ENCODE results near the gene DNAH1.

The DNAH1 gene

GRCh38 chr3:52343946-52344600 is 28.0 kb downstream of the DNAH1 start:
- DNase-seq = no peak

DNA sequence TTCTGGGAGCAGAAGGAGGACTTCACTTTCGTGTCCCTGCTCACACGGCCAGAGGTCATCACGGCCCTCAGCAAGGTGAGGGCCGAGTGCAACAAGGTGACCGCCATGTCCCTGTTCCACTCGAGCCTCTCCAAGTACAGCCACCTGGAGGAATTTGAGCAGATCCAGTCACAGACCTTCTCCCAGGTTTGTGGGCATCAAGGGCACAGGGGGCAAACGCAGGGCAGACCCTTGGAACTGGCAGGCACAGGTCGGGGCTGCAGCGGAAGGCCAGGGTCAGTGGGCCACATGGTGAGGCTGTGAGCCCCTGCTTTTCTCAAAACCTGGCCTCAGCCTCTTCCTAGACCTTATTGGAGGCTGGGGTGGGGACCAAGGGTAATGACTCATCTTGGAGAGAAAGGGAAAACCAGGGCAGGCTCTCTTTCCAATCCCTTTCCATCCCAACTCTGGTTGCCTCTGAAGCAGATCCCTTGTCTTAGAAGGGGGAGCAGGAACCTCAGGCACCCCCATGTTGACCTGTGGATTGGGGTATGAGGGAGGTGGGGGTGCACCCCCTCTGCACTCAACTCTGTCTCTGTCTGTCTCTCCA is 29.5 kb downstream of the DNAH1 start:
- DNase-seq = no peak

GRCh38 chr3:52346623-52347530 is 30.8 kb downstream of the DNAH1 start:
- no peak for DNase-seq

GRCh38 chr3:52347716-52348635 is 31.9 kb downstream of the DNAH1 start:
- DNase-seq = no peak

GRCh38 chr3:52349131-52349530 is 33.0 kb downstream of the DNAH1 start:
- DNase-seq = no peak

DNA sequence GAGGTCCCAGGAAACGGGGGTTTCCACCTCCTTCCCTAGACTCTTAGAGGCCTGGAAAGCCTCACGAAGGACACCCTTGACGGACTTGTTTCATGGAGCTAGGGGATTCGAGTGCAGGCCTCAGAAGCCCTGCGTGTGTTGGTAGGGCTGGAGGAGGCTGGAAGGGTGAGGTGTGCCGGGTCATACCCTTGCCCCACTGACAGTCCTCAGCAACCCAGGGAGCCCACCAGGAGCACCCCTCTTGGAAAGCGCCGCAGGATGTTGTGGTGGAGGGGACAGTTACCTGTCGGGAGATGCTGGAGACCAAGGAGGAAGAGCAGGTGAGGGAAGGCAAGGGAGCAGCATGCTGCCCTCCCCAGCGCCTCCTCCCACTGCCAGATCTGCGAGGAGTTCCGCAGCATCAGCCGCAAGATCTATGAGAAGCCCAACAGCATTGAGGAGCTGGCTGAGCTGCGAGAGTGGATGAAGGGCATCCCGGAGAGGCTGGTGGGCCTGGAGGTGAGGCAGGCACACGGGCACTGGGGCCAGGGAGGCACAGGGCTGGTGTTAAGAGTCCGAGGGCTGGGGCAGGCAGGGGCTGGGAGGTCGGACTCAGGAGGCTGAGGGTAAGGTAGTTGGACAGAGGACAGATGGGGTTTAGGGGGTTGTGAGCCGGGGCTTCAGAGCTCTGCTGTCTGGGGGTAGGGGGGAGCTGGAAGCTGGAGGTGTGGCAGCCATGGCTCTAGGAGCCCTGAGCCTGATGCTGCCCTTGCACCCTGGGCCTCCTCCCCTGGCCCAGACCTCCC is 33.7 kb downstream of the DNAH1 start:
- DNase-seq = no peak

DNA sequence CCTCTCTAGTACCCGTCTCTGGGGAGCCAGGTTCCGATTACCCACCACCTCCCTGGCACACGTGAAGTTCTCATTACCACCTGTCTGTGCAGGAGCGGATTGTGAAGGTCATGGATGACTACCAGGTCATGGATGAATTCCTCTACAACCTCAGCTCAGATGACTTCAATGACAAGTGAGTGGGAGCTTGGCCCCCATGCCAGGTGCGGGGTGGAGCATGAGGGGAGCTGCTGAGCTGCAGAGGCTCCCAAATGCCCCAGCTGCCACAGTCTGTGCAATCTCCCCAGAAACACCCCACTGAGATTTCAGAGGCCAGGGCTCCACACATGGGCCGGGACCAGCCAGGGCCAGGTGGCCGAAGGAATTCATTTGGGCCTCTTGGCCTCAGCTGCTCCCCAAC is 34.3 kb downstream of the DNAH1 start:
- no peak for DNase-seq

DNA sequence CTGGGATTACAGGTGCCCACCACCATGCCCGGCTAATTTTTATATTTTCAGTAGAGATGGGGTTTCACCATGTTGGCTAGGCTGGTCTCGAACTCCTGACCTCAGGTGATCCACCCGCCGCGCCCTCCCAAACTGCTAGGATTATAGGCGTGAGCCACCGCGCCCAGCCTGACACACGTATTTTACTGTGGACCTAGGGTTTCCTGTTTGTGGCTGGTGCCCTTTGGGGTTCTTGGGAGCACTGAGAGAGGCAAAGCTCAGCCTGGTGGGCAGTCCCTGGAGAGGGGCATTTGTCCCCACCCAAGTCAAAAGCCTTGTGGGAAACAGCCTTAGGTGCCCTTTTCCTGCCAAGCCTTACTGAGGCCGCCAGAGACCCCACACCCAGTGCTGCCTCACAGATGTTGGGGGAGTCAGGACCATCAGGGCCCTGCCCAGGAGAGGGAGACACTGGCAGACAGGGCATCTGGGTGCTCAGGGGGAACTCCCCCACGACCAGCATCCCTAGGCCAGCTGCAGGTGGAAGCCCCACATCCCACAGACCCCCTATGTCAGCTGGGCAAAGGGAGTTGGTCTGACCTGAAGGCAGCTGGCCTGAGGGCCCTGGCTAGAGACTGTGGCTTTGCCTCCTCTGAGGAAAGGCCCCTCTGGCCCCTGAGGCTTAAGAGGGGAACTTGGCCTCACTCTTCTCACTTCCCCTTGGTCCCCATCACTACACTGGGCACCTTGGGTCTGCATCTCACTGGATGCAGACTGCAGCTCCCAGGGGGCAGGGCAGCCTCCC is 35.1 kb downstream of the DNAH1 start:
- DNase-seq = no peak

GRCh38 chr3:52351762-52352368 is 35.7 kb downstream of the DNAH1 start:
- no peak for DNase-seq

DNA sequence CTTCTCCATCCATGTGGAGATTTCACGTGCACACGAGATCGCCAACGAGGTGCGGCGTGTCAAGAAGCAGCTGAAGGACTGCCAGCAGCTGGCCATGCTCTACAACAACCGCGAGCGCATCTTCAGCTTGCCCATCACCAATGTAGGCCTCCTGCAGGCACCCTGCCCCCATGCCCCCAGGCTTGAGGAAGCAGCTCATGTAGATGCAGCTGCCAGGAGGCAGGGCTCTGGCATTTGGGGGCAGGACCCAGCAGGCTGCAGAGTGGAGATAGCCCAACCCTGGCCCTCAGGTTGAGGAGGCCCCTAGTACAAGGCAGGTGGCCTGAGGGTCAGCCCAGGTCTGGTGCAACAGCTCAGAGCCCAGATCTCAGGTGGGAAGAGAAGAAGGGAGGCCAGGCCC is 36.4 kb downstream of the DNAH1 start:
- no peak for DNase-seq

GRCh38 chr3:52353291-52353855 is 37.3 kb downstream of the DNAH1 start:
- DNase-seq = no peak

- no peak for DNase-seq
Measured at GRCh38 chr3:52354676-52355075, 38.6 kb downstream of the DNAH1 start.

DNA sequence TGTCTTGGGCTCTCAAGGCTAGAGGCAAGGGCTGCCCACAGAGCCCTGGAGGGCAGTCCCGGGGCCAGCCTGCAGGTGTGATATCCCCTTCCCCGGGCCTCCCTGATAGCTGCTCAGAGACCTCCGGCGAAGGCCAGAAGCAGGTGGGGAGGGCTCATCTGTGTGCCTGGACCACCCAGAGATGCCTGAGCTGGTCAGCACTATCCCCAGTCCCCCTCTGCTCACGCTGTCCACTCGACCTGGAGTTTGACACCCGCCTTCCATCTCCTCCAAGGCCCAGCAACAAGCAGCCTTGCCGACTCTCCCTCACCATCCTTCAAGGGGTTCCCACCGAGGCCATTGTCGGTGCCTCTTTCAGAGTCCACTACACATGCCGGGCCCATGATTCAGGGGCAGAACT is 39.4 kb downstream of the DNAH1 start:
- no peak for DNase-seq

- no peak for DNase-seq
Measured at GRCh38 chr3:52356126-52356525, 40.0 kb downstream of the DNAH1 start.

DNA sequence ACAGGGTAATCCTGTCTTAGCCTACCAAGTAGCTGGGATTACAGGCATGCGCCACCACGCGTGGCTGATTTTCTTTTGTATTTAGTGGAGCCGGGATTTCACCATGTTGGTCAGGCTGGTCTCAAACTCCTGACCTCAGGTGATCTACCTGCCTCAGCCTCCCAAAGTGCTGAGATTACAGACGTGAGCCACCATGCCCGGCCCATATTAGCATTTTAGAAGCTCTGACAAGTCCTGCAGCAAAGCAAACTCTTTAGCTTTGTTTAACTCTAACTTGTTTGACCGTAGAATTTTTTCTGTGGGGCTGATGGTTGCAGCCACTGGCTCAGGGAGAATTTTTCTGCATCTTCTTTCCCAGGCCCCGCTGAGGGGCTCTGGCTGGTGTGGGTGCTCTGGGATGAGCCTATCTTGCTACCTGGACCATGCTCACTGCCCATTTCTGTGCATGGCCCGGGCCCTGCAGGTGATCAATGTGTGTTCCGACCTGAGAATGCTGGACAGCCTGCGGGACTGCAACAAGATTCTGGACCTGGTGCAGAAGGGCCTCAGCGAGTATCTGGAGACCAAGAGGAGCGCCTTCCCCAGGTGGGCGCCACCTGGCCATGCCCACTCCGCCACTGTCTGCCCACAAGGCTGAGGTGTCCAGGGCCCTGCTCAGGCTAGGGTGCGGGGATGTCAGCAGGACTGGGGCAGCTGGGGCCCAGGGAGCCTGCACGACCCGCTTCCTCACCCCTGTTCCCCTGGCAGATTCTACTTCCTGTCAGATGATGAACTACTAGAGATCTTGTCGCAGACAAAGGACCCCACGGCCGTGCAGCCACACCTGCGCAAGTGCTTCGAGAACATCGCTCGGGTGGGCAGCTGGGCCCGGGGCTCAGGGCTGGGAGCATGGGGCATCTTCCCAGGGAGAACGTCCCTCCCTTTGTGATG is 41.3 kb downstream of the DNAH1 start:
- DNase-seq = no peak

- DNase-seq = no peak
Measured at GRCh38 chr3:52358362-52358940, 42.3 kb downstream of the DNAH1 start.

GRCh38 chr3:52359116-52359855 is 43.2 kb downstream of the DNAH1 start:
- no peak for DNase-seq

DNA sequence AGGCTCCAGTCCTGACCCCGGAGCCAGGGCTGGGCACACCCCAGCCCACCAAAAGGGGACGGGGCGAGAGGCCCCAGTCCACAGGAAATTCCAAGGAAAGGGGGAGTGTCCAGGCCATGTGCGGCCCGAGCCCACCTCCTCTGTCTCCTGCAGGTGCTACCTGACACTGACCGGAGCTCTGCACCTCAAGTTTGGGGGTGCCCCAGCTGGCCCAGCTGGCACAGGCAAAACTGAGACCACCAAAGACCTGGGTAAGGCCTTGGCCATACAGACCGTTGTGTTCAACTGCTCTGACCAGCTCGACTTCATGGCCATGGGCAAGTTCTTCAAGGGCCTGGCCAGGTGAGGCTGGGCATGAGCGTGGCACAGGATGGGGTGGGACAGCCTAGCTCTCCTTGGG is 44.9 kb downstream of the DNAH1 start:
- no peak for DNase-seq
